ENCODE data around the gene APOL2. TPM values are rescaled to one million over a fixed set of nuclear protein-coding genes. Genes with fewer than 3 reads are reported as not detected.

APOL2 gene
- total RNA-seq, 1 experiment from 2014 or later: 9.9 TPM

GRCh38 chr22:36245805-36246356 lies 6.6 kb upstream of the APOL2 start:
- intact Hi-C loops (cut with micrococcal nuclease): no loop called here
- Histone ChIP-seq H3K4me1 (ENCODE audit: control insufficient read depth in 1 of 2, insufficient read depth in 2 of 2, low read length in 2 of 2) (no peaks in the 10 kb centered on the region), H3K4me2 (ENCODE audit: low read length) (no peak overlapping the region), H3K27me3 (ENCODE audit: insufficient read depth, low read length) (no peaks in the 10 kb centered on the region), H3K79me2 (ENCODE audit: insufficient read depth, low read length) (no peaks in the 10 kb centered on the region), H4K20me1 (ENCODE audit: insufficient read depth) (no peaks in the 10 kb centered on the region), H3K9me3 (ENCODE audit: control insufficient read depth in 1 of 2, insufficient read depth in 1 of 2, low read depth in 1 of 2, low read length in 2 of 2) (no peaks in the 10 kb centered on the region), H3K9ac (ENCODE audit: low read length) (no peak overlapping the region), H2AFZ (ENCODE audit: low read depth, low read length, poor library complexity, severe bottlenecking) (no peak overlapping the region), H3K36me3 (ENCODE audit: control insufficient read depth in 1 of 2, insufficient read depth in 2 of 2, low read length in 2 of 2) (no peaks in the 10 kb centered on the region), H3K9me2 (ENCODE audit: insufficient read depth) (no peaks in the 10 kb centered on the region), H3K4me3 (replicated peaks in 1 of 2; ENCODE audit: low read depth in 1 of 2, low read length in 2 of 2) (no peak overlapping the region), H3K27ac (ENCODE audit: low read depth, low read length) (no peak overlapping the region)
- DNase-seq (ENCODE audit: low read depth, low spot score) (no peak), ATAC-seq (no peak)
- CTCF ChIA-PET: no interaction called here
- POLR2A ChIA-PET: no interaction called here
- TF ChIP-seq ATF3 (IDR thresholded peaks at IDR 0.05): no peak
- TF ChIP-seq MAX (IDR thresholded peaks at IDR 0.05): no peak
- TF ChIP-seq EZH2phosphoT487 (IDR thresholded peaks at IDR 0.05; ENCODE audit: borderline replicate concordance): no peak
- no peak for TF ChIP-seq ZFX (IDR thresholded peaks at IDR 0.05)
- TF ChIP-seq POLR2A (IDR thresholded peaks at IDR 0.05; ENCODE audit: borderline replicate concordance, extremely low read depth, insufficient read depth, insufficient read length): no peak
- no peak for TF ChIP-seq SIN3A (IDR thresholded peaks at IDR 0.05; ENCODE audit: low read depth)
- no peak for TF ChIP-seq JUND (IDR thresholded peaks at IDR 0.05)
- no peak for TF ChIP-seq REST (IDR thresholded peaks at IDR 0.05; ENCODE audit: low read depth)
- TF ChIP-seq SRF (IDR thresholded peaks at IDR 0.05; ENCODE audit: low read depth): no peak
- no peak for TF ChIP-seq EZH2 (IDR thresholded peaks at IDR 0.05)
- no peak for TF ChIP-seq EGR1 (IDR thresholded peaks at IDR 0.05; ENCODE audit: low read depth)
- TF ChIP-seq YY1 (IDR thresholded peaks at IDR 0.05; ENCODE audit: extremely low read depth, insufficient replicate concordance, low read depth, low read length): no peak
- RAD21 ChIA-PET (ENCODE audit: low non-redundant PET in 1 of 2, low total read pairs in 2 of 2, uncharacterized antibody in 2 of 2, unreplicated experiment in 2 of 2): no interaction called here
- no TSS peak for BruUV-seq (replicated peaks)

Measured in HCT116 (cell line).